T-helper 22 cell (primary cell): ENCODE data around the gene SLC45A1.
A peak's percentile ranks its signal among the peaks of the same experiment; 100 is the strongest.

Experiments
- DNase-seq: peaks from one replicate; pipeline ENCODE4 v3.0.0-alpha.2; 2020; ENCODE audit warnings: low read depth

The SLC45A1 gene

DNA sequence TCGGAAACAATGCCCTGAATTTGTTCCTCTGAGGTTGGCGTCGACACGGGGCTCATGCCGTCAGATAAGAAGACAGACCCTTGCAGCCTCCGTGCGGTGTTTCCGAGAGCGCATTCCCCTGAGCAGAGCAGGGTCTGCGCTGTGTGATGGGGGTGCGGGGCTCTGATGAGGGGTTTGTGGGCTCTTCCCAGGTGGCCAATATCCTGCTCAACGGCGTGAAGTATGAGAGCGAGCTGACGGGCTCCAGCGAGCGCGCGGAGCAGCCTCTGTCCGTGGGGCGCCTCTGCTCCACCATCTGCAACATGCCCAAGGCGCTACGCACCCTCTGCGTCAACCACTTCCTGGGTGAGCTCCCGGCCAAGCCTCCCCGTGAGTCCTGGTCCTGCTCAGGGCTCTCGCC lies 17.3 kb downstream of the SLC45A1 start:
- DNase-seq = no peak

DNA sequence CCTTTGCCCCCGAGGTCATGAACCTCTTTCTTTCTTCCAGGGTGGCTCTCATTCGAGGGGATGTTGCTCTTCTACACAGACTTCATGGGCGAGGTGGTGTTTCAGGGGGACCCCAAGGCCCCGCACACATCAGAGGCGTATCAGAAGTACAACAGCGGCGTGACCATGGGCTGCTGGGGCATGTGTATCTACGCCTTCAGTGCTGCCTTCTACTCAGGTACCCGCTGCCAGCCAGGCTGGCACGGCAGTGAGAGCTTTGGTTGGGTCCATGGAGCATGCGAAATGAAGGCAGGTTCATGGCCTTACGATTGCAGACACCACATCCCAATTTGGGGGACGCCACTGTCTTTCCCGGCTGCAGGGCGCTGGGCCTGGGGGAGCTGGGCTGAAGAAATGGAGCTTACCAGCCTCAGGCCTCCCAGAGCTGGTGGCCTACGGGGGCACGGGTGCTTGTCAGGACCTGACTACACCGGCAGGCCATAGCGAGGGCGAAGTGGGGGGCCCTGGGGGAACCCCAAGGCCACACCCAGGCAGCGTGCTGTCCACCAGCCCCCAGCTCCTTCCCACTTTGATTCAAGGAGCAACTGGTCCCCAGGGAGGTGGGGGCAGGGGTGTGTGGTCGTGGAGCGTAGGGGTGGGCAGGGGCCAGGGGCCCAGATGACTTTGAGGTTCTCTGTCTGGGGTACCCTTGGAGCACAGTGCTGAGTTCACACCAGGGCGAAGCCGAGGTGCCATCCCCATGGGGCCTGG lies 20.0 kb downstream of the SLC45A1 start:
- no peak for DNase-seq

DNA sequence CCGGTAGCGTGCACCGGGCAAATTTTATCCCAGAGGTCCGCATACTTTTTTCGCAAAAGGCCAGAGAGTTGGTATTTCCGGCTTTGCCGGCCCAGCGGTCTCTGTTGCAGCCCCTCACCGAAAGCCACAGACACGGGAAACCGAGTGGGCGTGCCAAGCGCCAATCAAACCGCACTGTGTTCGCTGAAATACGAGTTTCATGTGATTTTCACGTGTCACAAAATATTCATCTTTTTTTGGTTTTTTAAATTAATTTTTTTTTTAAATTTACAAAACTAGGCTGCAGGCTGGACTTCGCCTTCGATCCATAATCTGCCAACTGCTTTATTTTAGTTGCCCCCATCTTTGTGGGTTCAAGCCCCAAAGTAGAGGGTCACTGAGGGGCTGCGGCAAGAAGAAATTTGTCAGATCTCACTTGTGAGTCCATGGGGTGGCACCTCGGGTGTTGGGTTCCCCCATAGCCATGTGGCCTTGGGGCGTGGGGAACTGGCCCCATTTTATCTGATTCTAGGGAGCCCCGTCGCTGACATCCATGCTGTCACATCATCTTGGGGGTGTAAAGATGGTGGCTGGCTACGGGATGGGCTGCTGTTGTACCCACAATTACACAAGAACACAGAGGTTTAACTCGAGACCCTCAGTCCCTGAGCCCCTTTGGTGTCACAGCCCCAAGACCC lies 20.8 kb downstream of the SLC45A1 start:
- no peak for DNase-seq

DNA sequence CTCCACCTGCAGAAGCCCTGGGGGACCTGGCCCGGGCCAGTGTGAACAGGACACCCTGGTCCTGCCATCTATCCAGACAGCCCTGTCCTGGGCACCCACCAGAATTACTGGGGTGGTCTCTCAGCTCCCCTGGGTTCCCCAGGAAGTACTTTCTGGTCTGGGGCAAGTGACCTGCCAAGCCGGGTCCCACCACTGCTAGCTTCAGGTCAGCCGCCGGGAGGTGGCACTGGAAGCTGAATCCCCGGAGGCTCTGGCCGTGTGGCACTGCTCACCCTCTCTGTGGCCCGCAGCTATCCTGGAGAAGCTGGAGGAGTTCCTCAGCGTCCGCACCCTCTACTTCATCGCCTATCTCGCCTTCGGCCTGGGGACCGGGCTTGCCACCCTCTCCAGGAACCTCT lies 21.3 kb downstream of the SLC45A1 start:
- no peak for DNase-seq

DNA sequence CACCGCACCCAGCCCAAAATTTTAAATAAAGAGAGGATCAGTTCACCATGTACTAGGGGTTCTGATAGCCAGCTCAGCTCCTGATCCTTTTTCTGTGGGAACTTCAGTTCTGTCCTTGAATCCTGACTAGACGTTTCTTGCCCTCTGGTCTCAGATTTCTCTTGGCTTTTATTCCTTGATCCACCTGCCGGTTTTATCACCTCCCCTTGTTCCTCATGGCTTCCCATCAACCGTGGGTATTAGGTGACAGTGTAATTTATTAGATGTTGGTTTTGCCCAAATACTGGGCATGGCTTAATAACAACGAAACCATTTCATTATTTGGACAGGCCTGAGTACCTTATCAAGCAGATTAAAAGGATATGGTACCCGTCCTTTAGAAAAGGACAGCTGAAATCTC lies 22.5 kb downstream of the SLC45A1 start:
- DNase-seq = no peak

DNA sequence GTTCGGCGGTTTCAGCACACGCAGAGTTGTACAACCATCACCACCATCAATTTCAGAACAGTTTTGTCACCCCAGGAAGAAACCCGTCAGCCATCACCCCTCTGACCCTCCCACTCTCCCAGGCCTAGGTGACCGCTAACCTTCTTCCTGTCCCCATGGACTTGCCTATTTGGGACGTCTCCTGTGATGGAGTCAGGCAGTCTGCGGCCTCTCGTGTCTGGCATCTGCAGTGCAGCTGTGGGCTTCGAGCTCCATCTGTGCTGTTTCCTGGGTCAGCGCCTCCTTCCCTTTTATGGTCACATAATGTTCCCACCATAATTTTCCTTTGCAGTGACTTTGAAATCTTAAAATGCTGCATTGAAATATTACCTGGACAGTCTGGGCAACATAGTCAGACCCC lies 24.4 kb downstream of the SLC45A1 start:
- DNase-seq = no peak

DNA sequence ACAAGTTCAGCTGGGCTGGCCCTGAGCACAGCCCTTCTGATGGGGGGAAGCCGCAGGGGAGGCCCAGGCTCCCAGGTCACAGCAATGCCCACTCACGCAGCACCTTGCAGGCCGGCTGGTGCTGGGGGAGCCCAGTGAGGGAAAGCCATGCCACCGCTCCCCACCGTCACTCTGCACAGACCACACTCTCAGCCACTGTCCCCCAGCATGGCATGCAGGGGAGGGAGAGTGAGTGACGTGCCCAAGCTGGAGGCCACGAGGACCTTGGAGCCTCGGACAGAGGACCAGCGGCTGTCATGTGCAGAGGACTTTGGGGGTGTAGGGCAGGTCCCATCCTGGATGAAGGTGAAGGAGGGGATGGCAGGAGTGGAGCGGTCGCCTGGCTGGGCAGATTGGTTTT lies 25.1 kb downstream of the SLC45A1 start:
- DNase-seq = no peak

DNA sequence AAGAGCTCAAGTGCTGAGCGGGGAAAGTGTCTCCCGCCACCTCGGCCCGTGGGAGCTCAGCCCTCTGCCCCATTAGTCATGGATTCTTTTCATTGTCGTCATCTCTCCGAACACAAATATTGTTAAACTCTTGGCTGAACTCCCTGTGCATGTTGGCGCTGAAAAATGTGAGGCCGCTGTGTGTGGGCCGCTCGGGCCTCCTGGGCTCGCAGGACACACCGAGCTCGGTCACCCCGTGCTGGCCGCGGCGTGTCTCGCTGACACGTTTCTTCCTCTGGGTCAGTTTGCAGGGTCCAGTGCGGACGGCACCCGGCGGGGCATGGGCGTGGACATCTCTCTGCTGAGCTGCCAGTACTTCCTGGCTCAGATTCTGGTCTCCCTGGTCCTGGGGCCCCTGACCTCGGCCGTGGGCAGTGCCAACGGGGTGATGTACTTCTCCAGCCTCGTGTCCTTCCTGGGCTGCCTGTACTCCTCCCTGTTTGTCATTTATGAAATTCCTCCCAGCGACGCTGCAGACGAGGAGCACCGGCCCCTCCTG lies 25.6 kb downstream of the SLC45A1 start:
- DNase-seq = no peak

DNA sequence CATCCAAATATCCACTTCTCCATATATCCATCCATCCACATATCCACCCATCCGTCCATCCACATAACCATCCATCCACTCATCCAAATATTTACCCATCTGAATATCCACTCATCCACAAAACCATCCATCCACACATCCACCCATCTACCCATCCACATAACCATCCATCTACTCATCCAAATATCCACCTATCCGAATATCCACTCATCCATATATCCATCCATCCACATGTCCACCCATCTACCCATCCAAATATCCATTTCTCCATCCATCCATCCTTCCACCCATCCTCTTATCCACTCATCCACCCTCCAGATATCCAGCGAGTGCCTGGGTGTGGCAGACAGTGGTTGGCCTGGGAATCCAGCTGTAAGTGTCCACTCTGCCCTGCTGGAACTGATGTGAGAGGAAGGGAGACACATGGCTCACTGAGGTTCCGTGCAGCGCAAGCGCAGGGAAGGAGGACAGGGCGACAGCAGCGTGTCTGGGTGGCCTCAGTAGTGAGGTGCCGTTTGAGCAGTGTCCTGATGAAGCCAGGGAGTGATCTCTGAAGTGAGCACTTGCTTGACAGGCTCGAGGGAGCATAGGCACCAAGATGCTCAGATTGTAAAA lies 27.1 kb downstream of the SLC45A1 start:
- no peak for DNase-seq

DNA sequence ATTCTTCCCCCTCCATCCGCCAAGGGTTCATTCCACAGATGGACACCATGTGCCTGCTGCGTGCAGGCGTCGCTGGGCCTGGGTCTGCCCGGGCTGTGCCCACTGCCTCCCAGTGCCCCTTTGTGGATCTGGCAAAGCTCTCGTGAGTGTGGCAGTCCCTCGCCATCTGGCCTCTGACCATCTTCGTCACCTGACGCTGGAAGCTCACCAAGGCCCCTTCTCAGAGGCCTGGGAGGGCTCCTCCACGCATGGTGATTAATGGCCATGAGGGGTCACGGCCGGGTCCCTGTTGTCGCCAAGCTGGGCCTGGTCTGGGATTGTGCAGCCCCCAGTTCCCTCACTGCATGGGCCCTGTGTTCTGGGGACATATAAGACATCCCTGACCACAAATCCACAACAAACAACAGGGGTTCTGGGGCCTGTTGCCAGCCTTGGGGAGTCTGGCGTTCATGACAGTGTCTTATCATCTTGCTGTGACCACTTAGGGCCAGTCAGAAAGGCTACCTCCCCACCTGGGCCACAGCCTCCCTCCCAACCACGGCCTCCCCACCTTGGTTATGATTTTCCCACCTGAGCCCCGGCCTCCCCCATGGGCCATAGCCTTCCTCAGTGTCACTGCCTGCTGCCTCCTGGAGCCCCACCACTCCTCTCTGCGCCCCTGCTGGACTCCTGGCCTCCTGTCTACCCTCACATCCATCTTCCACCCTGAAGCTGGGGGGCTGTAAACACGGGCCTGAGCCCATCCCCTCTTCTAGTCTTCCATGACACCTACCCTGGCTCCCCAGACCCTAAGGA lies 27.9 kb downstream of the SLC45A1 start:
- no peak for DNase-seq

DNA sequence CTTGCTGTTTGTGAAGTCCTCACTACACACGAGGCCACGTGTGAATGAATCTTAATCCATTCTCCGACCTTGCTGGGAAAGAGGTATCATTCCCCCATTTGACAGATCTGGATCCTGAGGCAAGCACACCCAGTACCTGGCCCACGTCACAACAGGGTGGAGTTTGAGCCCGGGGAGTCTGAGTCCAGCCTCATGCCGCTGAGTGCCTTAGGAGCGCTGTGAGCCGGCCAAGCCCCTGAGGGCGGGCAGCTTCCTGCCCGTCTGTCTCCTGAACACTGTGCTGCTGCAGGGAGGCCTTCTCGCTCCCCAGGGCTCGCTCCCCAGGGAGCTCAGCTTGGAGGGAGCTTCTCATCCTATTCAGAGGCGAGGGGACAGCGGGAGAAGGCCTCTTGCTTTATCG lies 29.7 kb downstream of the SLC45A1 start:
- DNase-seq = no peak

DNA sequence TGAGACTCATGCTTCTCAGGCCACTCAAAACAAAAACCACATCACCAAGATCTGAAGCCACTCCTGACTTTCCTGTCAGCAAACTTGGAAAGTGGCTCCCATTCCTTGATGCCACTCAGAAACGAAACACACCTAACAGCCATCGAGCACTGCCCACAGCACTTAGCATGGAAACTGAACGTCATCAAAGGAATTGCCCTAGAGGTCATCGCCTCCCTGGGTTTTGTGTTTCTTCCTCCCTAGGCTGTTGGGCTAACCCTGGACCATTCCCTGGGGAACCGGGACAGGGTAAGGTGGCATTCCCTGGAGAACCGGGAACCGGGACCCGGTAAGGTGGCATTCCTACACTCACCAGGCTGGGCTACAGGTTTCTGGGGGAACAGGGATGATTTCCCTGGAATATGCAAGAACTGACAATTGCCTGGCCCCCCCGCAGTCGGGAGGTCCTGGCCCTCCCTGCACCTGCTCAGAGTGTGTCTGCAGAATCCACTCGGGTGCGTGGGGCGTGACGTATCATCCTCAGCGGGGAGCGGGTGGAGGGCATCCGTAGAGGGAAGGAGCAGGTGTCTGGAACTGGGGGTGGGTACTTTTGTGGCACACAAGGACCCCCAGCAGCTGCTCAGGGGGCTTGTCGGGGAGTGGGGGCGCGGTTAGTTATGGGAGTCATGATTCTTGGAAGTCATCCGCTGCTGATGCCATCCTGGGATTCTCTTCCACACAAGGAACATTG lies 30.3 kb downstream of the SLC45A1 start:
- DNase-seq = no peak

DNA sequence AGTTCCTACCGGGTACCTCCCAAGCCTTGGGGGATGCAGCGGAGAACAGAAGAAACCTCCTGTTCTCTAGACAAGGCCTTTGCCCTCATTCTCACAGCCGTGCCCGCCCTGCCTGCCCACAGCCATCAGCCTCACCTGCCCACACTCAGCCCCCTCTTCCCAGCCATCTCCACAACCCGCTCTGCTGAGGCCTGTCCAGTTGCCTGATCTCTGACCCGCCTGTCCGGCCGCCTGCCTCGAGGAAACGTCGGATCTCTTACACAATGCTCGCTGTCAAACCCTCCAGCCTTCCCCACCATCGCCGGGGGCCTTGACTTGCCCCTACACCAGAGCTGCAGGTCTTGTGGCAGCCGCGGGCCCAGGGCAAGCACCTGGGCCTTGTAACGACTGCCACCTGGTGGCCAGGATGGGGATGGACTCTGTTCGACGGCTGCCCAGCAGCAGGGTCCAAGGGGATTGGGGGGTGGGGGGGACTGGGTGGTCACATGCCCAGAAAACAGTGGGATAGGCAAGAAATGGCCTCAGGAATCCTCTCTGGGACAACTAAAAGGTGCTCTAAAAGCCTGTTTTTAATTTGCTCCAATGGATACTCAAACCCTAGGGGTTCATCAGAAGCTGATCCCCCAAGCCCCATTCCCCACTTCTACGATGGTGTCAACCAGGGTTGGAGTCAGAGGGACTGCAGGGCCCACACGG lies 31.0 kb downstream of the SLC45A1 start:
- DNase-seq = peak; percentile 37

DNA sequence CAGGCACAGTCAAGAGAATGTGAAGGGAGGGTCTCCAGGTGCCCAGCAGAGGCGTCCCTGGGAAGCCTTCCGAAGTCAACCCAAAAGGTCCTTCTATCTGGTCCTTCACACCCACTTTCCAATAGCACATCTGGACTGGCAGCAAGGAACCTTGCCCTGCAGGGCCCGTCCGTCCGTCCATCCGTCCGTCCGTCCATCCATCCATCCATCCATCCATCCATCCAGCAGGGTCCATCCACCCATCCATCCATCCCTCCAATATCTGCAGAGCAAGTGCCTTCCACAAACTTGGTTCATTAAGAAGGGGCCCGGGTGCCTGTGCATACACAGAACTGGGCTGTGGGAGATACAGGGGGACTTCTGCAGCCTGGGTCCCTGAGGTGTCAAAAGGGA lies 31.6 kb downstream of the SLC45A1 start:
- DNase-seq = no peak

DNA sequence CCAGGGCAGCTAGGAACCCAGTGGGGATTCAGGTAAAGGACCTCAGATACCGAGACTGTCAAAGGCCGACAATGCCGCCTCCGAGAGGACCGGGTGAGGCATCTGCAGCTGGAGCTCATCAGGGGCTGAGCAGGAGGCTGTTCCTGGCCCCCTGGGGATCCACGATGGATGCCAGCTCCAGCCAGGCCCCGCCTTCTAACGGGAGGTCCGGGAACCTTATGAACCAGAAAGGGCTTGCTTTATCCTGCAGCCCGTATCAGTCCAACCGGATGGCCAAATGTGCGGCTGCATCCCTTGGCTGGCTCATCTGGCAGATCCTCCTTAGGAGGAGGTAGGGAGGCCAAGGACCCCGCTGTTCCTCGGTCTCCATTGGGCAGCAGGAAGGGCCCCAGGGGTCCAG lies 32.0 kb downstream of the SLC45A1 start:
- DNase-seq = no peak

DNA sequence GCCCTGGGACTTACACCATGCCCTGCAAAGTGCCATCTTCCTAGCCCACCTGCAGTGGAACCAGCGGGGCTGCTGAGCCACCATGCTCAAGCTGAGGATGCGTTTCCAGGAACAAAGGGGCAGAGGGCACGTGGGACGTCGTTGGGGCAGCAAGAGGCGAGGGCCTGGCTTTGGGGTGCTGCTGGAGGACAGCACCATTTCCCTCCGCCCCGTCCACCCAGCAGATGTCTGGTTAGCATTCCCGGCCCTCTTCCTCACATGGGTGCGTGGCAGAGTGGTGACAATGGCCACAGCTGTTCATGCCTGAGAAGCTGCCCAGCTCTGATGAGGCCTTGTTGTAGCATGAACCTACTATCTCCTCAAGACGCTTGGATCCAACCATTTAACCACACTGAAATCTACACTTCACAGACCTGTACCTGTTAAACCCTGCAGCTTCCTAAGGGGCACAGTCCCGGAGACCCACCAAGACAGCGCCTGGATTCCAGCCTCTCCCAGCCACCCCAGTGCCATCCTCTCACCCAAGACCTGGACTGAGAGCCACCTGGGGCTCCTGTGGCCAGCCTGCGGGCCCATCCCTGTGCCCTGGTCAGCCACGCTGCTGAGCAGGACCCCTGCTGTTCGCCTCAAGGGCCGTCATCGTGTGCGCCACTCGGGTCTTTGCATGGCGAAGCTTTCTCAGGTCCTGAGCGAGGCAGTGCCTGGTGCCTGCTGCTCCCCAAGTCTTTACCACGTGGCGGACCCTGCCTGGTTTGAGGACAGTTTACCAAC lies 33.2 kb downstream of the SLC45A1 start:
- no peak for DNase-seq

DNA sequence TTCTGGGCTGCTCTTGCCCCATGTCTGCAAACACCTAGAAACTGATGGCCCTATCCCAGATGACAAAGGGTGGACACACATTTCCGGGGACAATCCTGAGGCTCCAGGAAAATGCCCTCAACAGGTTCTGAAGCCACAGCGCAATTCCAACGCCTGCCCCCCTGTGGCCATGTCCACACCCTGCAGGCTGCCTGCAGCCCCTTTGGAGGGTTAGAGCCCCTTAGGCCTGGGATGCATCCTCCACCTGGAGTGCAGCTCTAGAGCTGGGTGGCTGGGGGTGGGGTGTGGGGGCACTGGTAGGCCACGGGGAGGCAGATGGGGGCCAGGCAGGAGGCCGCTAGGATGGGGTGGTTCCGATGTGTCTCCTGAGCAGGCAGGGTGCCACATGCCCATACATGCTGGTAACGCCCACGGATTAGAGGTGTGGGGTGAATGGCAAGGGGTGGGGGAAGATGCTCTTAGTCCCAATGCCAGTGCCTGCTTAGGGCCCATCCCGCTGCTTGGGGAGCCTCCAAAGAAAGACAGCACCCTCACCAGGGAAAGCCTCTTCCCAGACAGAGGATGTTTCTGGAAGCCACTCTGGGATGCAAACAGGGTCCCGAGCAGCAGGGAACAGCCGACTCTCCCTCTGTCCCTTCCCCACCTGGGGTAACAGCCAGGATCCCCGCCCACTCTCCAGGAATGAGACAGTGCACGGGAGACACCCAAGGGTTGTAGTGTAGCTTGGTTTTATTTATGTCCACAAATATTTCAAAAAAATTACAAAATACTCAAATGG lies 34.0 kb downstream of the SLC45A1 start:
- DNase-seq = no peak

DNA sequence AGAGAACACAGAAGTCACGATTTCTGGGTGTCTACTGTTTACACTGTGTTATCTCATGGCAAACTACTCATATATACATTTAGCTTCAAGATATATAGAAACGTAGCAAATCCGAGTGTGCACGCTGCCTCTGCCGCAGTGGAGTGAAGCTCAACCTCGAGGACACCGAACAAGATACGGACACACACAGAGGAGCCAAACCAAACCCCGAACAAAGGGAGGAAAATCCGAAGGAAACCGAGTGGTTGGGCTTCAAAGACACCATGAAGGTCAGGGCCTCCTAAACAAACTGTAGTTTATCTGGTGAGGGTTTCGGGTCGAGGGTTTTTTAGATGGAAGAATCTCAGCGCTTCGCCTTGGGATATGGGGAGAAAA lies 34.5 kb downstream of the SLC45A1 start:
- no peak for DNase-seq
